DMS153 (cell line): ENCODE measurements around the gene TMEM25.
"Not testable (repeated sequence)": the region's sequence is repeated elsewhere in the genome, so short reads cannot be mapped to it uniquely, and the experiment has no call there.

Experiments used
- DNase-seq: peaks from one replicate; lab custom pipeline; 2025; lab: John Stamatoyannopoulos, UW

Gene TMEM25

DNA sequence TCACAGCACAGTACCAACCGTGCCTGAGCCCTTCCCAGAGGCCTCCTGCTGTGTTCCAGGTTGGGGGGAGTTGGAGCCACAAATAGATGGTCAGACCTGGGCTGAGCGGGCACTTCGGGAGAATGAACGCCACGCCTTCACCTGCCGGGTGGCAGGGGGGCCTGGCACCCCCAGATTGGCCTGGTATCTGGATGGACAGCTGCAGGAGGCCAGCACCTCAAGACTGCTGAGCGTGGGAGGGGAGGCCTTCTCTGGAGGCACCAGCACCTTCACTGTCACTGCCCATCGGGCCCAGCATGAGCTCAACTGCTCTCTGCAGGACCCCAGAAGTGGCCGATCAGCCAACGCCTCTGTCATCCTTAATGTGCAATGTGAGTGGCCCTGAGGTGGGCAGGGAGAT, 1.1 kb downstream of the TMEM25 start:
- no peak for DNase-seq

DNA sequence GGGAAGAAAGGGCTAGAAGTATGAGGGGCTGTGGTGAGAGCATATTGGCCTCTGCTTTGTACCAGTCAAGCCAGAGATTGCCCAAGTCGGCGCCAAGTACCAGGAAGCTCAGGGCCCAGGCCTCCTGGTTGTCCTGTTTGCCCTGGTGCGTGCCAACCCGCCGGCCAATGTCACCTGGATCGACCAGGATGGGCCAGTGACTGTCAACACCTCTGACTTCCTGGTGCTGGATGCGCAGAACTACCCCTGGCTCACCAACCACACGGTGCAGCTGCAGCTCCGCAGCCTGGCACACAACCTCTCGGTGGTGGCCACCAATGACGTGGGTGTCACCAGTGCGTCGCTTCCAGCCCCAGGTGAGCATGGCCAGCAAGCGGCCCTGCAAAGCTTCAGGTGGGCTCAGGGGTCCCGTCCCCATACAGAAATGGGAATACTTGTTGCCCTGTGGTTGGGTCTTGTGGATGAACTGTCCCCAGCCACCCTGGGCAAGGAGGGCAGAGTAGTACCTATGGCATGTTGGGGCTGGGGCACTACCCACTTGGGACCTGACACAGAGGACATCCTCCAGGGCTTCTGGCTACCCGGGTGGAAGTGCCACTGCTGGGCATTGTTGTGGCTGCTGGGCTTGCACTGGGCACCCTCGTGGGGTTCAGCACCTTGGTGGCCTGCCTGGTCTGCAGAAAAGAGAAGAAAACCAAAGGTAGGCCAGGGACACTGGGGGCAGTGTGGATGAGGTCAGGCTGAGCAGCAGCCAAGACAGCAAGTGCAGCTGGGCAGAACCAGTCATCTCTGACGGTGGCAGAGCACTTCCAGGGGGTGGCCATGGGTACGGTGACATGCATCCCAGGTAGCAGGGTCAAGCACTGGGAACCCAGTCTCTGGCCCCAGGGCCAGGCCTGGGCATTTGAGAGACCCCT, 2.1 kb downstream of the TMEM25 start:
- no peak for DNase-seq

DNA sequence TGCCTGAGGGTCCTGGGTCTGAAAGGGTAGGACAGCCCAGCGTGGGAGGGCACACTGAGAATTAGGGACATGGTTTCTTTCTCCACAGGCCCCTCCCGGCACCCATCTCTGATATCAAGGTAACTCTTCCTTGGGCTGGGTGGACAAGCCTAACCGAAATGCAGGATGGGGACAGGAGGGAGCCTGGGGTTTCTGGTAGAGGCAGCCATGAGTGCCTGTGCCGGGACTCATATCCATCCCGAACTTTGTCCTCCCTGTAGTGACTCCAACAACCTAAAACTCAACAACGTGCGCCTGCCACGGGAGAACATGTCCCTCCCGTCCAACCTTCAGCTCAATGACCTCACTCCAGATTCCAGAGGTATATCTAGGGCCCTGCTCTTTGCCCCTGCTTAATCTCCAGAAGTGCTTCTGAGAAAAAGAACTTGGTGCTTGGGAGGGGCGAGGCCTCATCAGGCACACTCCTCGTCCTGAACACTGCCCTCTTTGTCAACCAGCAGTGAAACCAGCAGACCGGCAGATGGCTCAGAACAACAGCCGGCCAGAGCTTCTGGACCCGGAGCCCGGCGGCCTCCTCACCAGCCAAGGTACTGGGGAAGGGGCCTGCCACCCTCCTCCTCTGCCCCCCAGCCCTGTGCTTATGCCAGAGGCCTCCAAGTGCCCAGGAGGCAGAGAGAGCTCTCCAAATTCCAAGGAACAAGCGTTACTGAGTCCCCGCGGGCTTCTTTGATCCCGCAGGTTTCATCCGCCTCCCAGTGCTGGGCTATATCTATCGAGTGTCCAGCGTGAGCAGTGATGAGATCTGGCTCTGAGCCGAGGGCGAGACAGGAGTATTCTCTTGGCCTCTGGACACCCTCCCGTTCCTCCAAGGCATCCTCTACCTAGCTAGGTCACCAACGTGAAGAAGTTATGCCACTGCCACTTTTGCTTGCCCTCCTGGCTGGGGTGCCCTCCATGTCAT, 3.1 kb downstream of the TMEM25 start:
- DNase-seq: no peak

DNA sequence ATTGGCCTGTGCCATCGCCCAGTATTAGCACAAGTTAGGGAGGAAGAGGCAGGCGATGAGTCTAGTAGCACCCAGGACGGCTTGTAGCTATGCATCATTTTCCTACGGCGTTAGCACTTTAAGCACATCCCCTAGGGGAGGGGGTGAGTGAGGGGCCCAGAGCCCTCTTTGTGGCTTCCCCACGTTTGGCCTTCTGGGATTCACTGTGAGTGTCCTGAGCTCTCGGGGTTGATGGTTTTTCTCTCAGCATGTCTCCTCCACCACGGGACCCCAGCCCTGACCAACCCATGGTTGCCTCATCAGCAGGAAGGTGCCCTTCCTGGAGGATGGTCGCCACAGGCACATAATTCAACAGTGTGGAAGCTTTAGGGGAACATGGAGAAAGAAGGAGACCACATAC, 4.3 kb downstream of the TMEM25 start:
- no peak for DNase-seq

DNA sequence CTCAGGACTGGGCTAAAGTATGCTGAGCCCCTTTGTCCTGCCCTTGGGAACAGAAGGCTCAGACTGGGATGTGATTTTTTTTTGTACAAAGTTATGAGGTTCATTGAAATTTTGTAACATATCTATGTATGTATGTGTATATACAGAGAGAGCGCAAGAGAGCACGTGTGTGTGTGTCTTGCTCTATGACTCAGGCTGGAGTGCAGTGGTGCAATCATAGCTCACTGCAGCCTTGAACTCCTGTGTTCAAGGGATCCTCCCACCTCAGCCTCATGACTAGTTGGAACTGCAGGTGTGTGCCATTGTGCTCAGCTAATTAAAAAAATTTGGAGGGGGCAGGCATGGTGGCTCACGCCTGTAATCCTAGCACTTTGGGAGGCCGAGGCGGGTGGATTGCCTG, 5.7 kb downstream of the TMEM25 start:
- no peak for DNase-seq

DNA sequence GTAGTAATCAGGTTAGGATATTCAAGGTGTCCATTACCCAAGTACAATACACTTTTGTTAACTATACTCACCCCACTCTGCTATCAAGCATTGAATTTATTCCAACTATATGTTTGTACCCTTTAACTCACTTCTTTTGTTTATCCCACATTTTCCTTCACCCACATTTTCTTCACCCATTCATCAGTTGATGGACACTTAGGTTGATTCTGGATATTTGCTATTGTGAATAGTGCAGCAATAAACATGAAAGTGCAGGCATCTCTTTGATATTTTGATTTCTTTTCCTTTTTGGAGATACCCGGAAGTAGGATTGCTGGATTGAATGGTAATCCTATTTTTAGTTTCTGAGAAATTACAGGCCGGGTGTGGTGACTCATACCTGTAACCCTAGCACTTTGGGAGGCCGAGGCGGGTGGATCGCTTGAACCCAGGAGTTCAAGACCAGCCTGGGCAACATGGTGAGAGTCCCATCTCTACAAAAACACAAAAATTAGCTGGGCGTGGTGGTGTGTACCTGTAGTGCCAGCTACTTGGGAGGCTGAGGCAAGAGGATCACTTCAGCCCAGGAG, 6.5 kb downstream of the TMEM25 start:
- no peak for DNase-seq

DNA sequence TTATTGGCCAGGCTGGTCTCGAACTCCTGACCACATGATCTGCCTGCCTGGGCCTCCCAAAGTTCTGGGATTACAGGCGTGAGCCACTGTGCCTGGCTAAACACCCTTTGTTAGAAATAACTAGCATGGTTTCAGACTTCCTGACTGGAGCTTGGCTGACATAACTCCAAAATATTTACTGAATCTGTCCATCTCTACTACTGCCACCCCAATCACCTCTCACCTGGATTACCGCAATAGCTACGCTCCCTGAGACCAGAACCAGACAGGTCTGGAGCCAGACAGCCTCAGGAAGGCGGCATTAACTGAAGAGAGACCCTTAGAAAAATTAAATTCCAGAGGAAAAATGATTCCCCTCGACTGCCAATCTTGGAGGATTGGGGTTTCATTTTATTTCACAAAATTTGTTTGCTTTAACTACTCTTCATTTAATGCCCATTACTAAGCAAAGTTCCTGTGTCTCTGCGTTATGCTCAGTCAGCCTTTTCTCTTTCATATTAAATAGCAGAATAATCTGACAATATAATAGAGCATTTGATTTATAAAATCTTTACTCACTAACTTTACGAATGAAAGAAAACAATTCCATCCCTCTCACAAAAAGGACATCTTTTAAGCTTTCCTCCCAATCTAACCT, 13.1 kb downstream of the TMEM25 start:
- DNase-seq: no peak

DNA sequence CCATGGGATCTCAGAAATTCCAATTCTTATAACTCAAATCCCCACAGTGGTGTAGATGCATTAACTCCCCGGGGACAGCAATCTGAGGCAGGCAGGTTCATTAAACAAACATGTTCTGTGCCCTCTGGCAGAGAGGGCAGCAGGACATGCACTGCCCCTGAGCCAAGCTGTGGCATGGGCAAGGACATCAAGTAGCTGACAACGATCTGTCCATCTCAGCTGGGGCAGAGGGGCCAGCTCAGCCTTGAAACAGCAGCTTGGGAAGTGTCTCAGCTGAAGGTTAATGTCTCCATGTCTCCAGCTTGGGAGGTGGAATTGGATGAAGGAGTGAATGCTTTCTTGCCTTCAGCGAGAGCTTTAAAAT, 13.6 kb downstream of the TMEM25 start:
- DNase-seq: no peak

DNA sequence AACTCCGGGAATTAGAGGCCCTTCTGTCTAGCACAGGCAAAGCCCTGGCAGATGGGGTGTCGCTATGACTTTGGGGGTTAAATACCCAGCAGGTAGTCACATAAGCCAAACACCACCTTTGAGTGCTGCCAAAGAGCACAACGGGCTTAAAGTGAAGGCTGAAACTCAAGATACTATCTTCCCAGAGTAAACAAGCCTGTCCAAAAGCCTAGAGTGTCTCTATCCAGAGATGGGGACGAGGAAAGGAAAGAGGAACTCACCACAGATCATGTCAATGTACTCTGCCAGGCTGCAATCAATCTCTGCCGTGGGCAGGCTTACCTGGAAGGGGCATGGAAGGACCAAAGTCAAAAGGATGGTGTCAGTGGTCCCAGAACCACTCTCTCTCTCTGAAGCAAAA, 14.5 kb downstream of the TMEM25 start:
- DNase-seq: no peak

DNA sequence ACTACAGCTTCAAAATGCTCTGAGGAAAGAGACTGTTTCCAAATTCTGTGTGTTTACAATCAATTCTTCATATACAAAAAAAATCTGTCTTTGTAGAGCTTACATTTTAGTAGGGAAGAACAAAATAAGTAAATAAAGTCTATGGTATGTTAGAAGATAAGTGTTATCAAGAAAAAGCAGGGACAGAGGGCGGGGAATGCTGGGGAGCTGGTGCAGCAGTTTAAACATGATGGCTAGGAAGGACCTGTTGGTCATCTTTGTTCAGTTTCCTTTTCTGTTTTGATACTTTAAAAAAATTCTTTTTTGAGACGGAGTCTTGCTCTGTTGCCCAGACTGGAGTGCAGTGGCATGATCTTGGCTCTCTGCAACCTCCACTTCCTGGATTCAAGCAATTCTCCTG, 16.1 kb downstream of the TMEM25 start:
- DNase-seq: no peak

DNA sequence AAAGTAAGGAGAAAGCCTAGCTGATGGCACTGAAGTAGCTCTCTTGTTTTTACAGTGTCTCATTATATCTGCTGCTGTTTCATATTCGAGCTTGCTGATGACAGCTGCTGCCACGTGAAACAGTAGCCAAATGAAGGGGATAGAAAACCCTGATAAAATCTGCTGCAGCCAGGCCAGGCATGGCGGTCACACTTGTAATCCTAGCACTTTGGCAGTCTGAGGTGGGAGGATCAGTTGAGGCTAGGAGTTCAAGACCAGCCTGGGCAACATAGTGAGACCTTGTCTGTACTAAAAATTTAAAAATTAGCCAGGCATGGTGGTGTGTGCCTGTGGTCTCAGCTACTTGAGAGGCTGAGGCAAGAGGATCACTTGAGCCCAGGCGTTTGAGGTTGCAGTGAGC, 21.3 kb downstream of the TMEM25 start:
- no peak for DNase-seq

DNA sequence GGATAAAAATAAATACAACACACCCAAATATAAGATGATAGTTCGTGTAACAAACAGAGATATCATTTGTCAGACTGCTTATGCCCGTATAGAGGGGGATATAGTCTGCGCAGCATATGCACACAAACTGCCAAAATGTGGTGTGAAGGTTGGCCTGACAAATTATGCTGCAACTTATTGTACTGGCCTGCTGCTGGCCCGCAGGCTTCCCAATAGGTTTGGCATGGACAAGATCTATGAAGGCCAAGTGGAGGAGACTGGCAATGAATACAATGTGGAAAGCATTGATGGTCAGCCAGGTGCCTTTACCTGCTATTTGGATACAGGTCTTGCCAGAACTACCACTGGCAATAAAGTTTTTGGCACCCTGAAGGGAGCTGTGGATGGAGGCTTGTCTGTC, 29.8 kb downstream of the TMEM25 start:
- DNase-seq: no peak

DNA sequence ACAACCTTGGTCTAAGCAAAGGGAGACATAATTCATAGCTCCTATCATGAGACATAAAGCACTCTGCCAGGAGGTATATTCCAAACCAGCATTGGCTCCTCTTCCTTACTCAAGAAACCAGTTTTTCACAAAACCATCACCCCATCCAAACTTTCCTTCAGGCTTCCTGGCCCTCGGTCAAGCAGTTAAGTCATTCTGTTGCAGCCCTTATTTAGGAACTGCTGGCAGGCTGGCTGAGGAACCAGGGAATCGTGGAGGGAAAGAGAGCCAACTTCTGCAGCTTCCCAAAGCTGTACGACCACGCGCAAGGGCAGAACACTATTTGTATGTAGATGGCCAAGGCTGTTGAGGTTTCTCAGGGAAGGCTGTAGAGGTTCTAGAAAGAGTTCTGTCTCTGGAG, 34.1 kb downstream of the TMEM25 start:
- no peak for DNase-seq

DNA sequence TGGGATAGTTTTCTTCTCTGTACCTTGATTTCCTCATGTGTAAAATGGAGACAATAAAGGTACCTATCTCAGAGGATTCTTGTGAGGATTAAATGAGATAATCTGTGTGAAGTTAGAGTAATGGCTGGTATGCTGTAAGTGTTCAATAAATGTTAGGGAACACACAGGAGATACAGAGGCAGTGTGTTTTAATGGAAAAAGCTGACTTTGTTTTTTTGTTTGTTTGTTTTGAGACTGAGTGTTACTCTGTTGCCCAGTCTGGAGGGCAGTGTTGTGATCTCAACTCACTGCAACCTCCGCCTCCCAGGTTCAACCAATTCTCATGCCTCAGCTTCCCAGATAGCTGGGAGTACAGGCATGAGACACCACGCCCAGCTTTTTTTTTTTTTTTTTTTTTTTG, 38.7 kb downstream of the TMEM25 start:
- DNase-seq: no peak

DNA sequence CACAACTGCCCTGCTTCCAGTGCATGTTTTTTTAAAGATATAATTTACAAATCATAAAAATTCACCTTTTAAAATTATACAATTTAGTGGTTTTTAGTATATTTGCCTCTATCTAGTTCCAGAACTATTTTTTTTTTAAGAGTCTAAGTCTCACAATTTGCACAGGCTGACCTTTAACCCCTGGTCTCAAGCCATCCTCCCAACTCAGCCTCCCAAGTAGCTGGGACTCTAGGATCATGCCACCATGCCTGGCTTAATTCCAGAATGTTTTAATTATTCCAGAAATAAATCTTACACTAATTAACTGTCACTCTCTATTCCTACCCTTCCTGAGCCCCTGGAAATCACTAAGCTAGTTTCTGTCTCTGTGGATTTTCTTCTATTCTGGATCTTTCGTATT, 39.8 kb downstream of the TMEM25 start:
- DNase-seq: no peak

DNA sequence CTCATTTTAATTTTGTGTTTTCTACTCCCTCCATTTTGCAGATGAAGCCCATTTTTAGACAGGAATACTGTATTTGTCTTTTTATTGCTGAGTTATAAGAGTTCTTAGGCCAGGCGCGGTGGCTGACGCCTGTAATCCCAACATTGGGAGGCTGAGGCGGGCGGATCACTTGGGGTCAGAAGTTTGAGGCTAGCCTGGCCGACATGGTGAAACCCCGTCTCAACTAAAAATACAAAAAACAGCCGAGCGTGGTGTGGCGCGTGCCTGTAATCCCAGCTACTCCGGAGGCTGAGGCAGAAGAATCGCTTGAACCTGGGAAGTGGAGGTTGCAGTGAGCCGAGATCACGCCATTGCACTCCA, 40.7 kb downstream of the TMEM25 start:
- DNase-seq: not testable (repeated sequence)

DNA sequence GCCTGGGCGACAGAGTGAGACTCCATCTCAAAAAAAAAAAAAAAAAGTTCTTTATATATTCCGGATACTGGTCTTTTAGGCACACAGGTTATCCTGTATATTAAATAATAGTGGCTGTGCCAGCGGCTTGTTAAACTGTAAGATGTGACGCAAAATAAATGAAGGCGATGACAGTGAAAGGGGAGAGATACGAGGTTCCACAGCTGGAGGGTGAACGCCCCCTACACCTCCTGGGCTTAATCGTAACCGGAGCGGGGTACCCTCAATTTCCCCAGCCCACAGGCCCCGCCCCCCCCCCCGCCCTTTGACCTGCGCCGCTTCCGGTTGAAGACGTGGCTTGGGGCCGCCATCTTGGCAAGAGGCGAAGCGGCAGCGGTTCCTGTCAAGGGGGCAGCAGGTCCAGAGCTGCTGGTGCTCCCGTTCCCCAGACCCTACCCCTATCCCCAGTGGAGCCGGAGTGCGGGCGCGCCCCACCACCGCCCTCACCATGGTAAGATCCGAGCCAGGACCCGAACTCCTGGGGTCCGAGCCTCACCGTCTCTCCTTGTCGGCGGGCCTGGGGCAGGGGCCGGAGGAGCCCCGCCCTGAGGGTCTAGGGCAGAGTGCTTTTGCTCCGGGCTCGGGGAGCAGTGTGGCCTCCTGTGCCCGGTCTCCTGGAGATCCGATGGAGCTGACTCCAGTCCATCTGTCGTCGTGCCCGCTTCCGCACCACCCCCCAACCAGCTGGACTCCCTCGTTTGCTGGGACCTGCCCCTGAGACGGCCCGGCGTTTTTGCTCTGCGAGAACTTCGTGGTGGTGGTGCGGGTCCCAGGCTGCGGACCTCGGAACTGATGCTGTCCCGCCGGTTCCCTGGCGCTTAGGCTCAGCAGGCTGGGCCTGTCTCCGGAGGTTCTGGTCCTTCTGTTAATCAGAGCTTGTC, 41.3 kb downstream of the TMEM25 start, which contains the start of gene ARCN1:
Gene ARCN1 (plus strand): TSS at position 349 of the 920 bp plus-strand sequence. CDS start 139 bp downstream, at position 488.
- DNase-seq: no peak

DNA sequence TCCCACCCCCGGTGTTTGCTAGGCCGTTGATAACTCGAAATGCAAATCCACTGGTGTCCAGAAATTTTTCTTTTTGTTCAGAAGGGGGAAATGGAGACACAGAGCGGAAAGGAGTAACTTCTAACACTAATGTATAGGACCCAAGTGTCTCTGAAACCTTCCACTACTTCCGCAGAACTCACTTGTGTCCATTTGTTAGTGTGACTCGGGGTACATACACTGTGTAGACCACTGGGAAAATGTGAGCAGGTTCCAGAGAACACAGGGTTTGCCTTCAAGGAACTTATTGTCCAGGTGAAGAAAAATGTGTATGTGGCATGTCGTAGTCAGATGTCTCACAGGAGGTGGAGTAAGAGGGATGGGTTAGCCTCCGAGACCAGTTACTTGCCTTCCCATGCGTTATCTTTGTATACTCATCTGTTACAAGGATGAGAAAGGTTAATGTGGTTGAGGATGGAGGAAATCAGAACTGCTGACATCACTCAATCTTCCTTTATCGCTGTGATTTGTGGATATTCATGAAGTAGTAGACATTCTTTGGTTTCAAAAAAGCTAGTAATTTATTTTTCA, 42.1 kb downstream of the TMEM25 start:
- no peak for DNase-seq

DNA sequence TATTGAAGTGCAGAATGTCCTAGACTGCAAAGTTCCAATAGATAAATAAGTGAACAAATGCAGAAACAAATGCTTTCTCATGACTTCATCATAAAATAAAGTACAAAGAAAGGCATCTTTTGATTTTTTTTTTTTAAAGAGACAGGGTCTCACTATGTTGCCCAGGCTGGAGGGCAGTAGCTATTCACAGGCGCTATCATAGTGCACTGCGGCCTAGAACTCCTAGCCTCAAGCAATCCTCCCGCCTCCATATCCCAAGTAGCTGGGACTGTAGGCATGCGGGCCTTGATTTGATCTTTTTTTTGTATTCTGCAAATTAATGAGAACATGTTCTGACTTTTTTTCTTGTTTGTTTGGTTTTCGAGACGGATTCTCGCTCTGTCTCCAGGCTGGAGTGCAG, 43.6 kb downstream of the TMEM25 start:
- no peak for DNase-seq

DNA sequence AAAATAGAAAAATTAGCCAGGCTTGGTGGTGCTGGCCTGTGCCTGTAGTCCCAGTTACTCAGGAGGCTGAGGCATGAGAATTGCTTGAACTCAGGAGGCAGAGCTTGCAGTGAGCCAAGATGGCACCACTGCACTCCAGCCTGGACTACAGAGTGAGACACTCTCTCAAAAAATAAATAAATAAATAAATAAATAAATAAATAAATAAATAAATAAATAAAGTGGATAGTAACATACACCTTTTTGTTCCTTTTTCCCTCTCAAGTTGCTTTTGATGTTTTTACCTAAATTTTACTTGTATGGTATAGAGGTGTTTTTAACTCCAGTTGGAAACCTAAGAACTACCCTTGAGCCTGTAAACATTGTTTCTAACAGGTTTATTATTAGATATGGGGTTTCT, 47.0 kb downstream of the TMEM25 start:
- DNase-seq: not testable (repeated sequence)

DNA sequence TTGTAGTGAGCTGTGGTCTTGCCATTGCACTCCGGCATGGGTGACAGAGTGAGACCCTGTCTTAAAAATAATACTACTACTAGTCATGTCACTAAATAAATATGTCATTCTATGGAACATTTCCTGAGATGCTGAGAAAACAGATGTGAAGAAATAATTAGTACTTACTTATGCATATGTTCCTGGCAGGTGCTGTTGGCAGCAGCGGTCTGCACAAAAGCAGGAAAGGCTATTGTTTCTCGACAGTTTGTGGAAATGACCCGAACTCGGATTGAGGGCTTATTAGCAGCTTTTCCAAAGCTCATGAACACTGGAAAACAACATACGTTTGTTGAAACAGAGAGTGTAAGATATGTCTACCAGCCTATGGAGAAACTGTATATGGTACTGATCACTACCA, 50.1 kb downstream of the TMEM25 start:
- DNase-seq: no peak
